Thoracic aorta (tissue), 2 donors: ENCODE results near the gene SMAP2. TPM values are rescaled to one million over a fixed set of nuclear protein-coding genes. Genes with fewer than 3 reads are reported as not detected.
A peak's percentile ranks its signal among the peaks of the same experiment; 100 is the strongest.

Source experiments
- ATAC-seq: fragments of 150-250 bp; one replicate; pipeline ENCODE4 v1.8.0; 2017; ENCODE audit warnings: low read depth; ENCODE audit not compliant: insufficient number of reproducible peaks, low FRiP score
- DNase-seq: peaks from one replicate; pipeline ENCODE4 v3.0.0-alpha.2; 2020; ENCODE audit warnings: low spot score
- H3K27ac ChIP-seq, 2 donors: fragments of 200-600 bp; sonication (generic); 1 replicate in 1 of 2; 2 replicates in 1 of 2; pipeline ENCODE4 v1.5.1; 2016; ENCODE audit warnings: mild to moderate bottlenecking in 2 of 2, moderate library complexity in 2 of 2
- H3K27me3 ChIP-seq: fragments of 200-600 bp; sonication (generic); replicated peaks from 2 replicates; pipeline ENCODE4 v1.6.0; 2016; ENCODE audit warnings: mild to moderate bottlenecking; ENCODE audit not compliant: insufficient read depth
- H3K36me3 ChIP-seq: fragments of 200-600 bp; sonication (generic); one replicate; pipeline ENCODE4 v1.5.1; 2016
- H3K4me1 ChIP-seq, 2 donors: fragments of 200-600 bp; sonication (generic); 1 replicate in 1 of 2; 2 replicates in 1 of 2; pipeline versions ENCODE4 v1.5.1 to v1.6.0; 2016; ENCODE audit warnings: low read depth in 2 of 2, mild to moderate bottlenecking in 1 of 2; ENCODE audit not compliant: control insufficient read depth in 1 of 2
- H3K4me3 ChIP-seq: fragments of 200-600 bp; sonication (generic); 2 replicates; pipeline ENCODE4 v1.5.1; 2016; ENCODE audit warnings: mild to moderate bottlenecking
- H3K9me3 ChIP-seq: fragments of 200-600 bp; sonication (generic); 2 replicates; pipeline ENCODE4 v1.5.1; 2016
- CTCF ChIP-seq: fragments of 200-600 bp; sonication (generic); IDR thresholded peaks from one replicate; pipeline ENCODE4 v1.5.1; 2019; ENCODE audit warnings: antibody characterized with exemption
- total RNA-seq, 2 donors: library from RNA; depleted of rRNA; stranded (reverse); fragments of >200 nt; gene quantifications; one replicate each; pipeline versions ENCODE4 v1.1.0 to v1.2.3, GENCODE V29; 2016

Gene SMAP2
- total RNA-seq, 2 donors from 2014 or later, result 42.3 to 75.3 TPM

- ATAC-seq (no peak), DNase-seq (no peak)
- H3K4me1 ChIP-seq, result peaks cover 0 to 17% of the 10 kb centered on the region in 2 donors
- no peak overlapping the region for H3K4me3 ChIP-seq
- no peaks in the 10 kb centered on the region for H3K36me3 ChIP-seq
- no peak for TF ChIP-seq CTCF
- no peaks in the 10 kb centered on the region for H3K27me3 ChIP-seq
- H3K9me3 ChIP-seq, result no peaks in the 10 kb centered on the region
- no peak overlapping the region for H3K27ac ChIP-seq
Observed at GRCh38 chr1:40399984-40400704, 26.6 kb downstream of the SMAP2 start.

GRCh38 chr1:40401473-40402201 is 28.1 kb downstream of the SMAP2 start:
- no peak overlapping the region for H3K4me3 ChIP-seq
- H3K36me3 ChIP-seq, result no peaks in the 10 kb centered on the region
- DNase-seq (no peak), ATAC-seq (no peak)
- TF ChIP-seq CTCF, result no peak
- no peaks in the 10 kb centered on the region for H3K27me3 ChIP-seq
- H3K9me3 ChIP-seq, result no peaks in the 10 kb centered on the region
- no peak overlapping the region for H3K27ac ChIP-seq
- peaks cover 0 to 17% of the 10 kb centered on the region in 2 donors for H3K4me1 ChIP-seq

- Histone ChIP-seq H3K4me1 (peaks cover 0 to 5% of the 10 kb centered on the region in 2 donors), H3K4me3 (no peak overlapping the region), H3K27me3 (no peaks in the 10 kb centered on the region), H3K9me3 (no peaks in the 10 kb centered on the region), H3K36me3 (no peaks in the 10 kb centered on the region), H3K27ac (no peak overlapping the region)
- DNase-seq (no peak), ATAC-seq (no peak)
- TF ChIP-seq CTCF, result peak; percentile 88
Observed at GRCh38 chr1:40404670-40405462, 31.3 kb downstream of the SMAP2 start.

- Histone ChIP-seq H3K27me3 (no peaks in the 10 kb centered on the region), H3K4me3 (no peak overlapping the region), H3K9me3 (no peaks in the 10 kb centered on the region), H3K4me1 (no peaks in the 10 kb centered on the region), H3K36me3 (no peaks in the 10 kb centered on the region), H3K27ac (no peak overlapping the region)
- DNase-seq (no peak), ATAC-seq (no peak)
- no peak for TF ChIP-seq CTCF
Observed at GRCh38 chr1:40405812-40406211, 32.3 kb downstream of the SMAP2 start.

- Histone ChIP-seq H3K9me3 (no peaks in the 10 kb centered on the region), H3K4me3 (no peak overlapping the region), H3K27ac (no peak overlapping the region), H3K36me3 (no peaks in the 10 kb centered on the region), H3K27me3 (no peaks in the 10 kb centered on the region), H3K4me1 (no peaks in the 10 kb centered on the region)
- DNase-seq (no peak), ATAC-seq (no peak)
- no peak for TF ChIP-seq CTCF
Observed at GRCh38 chr1:40407453-40407852, 33.9 kb downstream of the SMAP2 start.
